ENCODE results near the gene ITPR3. TPM values are rescaled to one million over a fixed set of nuclear protein-coding genes. Genes with fewer than 3 reads are reported as not detected.

Gene ITPR3
- total RNA-seq, 2 experiments from 2014 or later, result 56.6 to 83.5 TPM

DNA sequence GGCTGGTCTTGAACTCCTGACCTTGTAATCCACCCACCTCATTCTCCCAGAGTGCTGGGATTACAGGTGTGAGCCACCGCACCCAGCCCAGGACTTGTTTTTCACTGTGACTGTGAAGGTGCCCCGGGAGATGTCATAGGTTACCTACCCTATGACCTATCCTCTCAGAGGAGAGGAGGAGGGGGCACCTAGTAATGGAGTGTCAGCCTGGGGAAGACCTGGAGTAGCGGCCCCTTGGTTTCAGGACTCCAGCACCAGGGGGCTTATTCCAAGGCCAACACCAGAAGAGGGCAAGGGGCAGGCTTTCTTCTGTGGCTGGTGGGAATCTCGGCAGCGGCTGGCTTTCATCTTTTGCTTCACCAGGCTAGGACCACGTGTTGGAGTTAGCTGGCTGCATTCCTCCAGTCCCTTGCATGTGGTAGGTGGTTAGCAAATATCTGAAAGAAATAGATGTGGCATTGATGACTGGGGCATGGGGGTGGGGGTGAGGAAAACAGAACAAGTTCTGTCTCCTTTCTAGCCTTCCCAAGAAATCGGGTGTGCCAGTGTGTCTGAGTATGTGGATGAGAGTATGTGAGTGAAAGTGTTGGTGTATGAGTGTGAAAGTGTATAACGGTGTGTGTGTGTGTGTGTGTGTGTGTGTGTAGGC, 7.9 kb upstream of the ITPR3 start:
- H3K4me2 ChIP-seq (ENCODE audit: low read length), result no peak overlapping the region
- POLR2A ChIA-PET, result interaction anchor here (0.6 kb wide), 1 partner anchor 7 kb away, joined by 3 read pairs; the partner anchor contains the start of gene ITPR3

GRCh38 chr6:33613795-33614168, 7.3 kb upstream of the ITPR3 start:
- no peaks in the 10 kb centered on the region for H3K9me3 ChIP-seq (ENCODE audit: low read length)
- H2AFZ ChIP-seq (ENCODE audit: low read length), result no peak overlapping the region
- no peak overlapping the region for H3K4me2 ChIP-seq (ENCODE audit: low read length)
- ChIA-PET CTCF (ENCODE audit: unreplicated experiment) (no interaction called here), POLR2A (no interaction called here)
- intact Hi-C loops (cut with micrococcal nuclease; ENCODE audit: unreplicated experiment), result no loop called here
- BruUV-seq (replicated peaks), result no TSS peak
- no peak for DNase-seq (ENCODE audit: low spot score)
- no peaks in the 10 kb centered on the region for H4K20me1 ChIP-seq (ENCODE audit: insufficient read depth, low read length)
- no peak overlapping the region for H3K27ac ChIP-seq (ENCODE audit: low read depth, low read length, poor library complexity, severe bottlenecking)
- H3K79me2 ChIP-seq (ENCODE audit: insufficient read depth, low read depth, low read length), result no peaks in the 10 kb centered on the region
- H3K4me1 ChIP-seq (ENCODE audit: insufficient read depth, low read length, poor library complexity, severe bottlenecking), result peaks cover 23% of the 10 kb centered on the region
- no peak overlapping the region for H3K4me3 ChIP-seq (ENCODE audit: low read depth, low read length, poor library complexity, severe bottlenecking)
- H3K9me2 ChIP-seq (ENCODE audit: insufficient read depth, low read length), result no peaks in the 10 kb centered on the region
- no peaks in the 10 kb centered on the region for H3K36me3 ChIP-seq (ENCODE audit: insufficient read depth, low read length)
- TF ChIP-seq EZH2phosphoT487 (IDR thresholded peaks at IDR 0.05; ENCODE audit: borderline replicate concordance, low read depth, low read length) (no peak), CTCF (conservative IDR thresholded peaks at IDR 0.05; ENCODE audit: low read length) (no peak)

More for the DNA sequence above, 7.9 kb upstream of the ITPR3 start:
- TF ChIP-seq CTCF (conservative IDR thresholded peaks at IDR 0.05; ENCODE audit: low read length), result no peak
- TF ChIP-seq EZH2phosphoT487 (IDR thresholded peaks at IDR 0.05; ENCODE audit: borderline replicate concordance, low read depth, low read length), result no peak
- intact Hi-C loops (cut with micrococcal nuclease; ENCODE audit: unreplicated experiment), result no loop called here
- Histone ChIP-seq H4K20me1 (ENCODE audit: insufficient read depth, low read length) (no peaks in the 10 kb centered on the region), H2AFZ (ENCODE audit: low read length) (no peak overlapping the region), H3K4me3 (ENCODE audit: low read depth, low read length, poor library complexity, severe bottlenecking) (no peak overlapping the region), H3K9me3 (ENCODE audit: low read length) (no peaks in the 10 kb centered on the region), H3K27ac (ENCODE audit: low read depth, low read length, poor library complexity, severe bottlenecking) (no peak overlapping the region), H3K79me2 (ENCODE audit: insufficient read depth, low read depth, low read length) (no peaks in the 10 kb centered on the region), H3K4me1 (ENCODE audit: insufficient read depth, low read length, poor library complexity, severe bottlenecking) (peaks cover 22% of the 10 kb centered on the region), H3K36me3 (ENCODE audit: insufficient read depth, low read length) (no peaks in the 10 kb centered on the region), H3K9me2 (ENCODE audit: insufficient read depth, low read length) (no peaks in the 10 kb centered on the region)
- CTCF ChIA-PET (ENCODE audit: unreplicated experiment), result no interaction called here
- no TSS peak for BruUV-seq (replicated peaks)
- no peak for DNase-seq (ENCODE audit: low spot score)

GRCh38 chr6:33616113-33616512, 5.0 kb upstream of the ITPR3 start:
- H3K36me3 ChIP-seq (ENCODE audit: insufficient read depth, low read length), result no peaks in the 10 kb centered on the region
- POLR2A ChIA-PET, result interaction anchor here (0.6 to 1.5 kb wide), 2 partner anchors 9 to 21 kb away, joined by 3 to 5 read pairs; no protein-coding TSS in a partner anchor
- H3K4me1 ChIP-seq (ENCODE audit: insufficient read depth, low read length, poor library complexity, severe bottlenecking), result peaks cover 20% of the 10 kb centered on the region
- H3K4me3 ChIP-seq (ENCODE audit: low read depth, low read length, poor library complexity, severe bottlenecking), result no peak overlapping the region
- BruUV-seq (replicated peaks), result no TSS peak
- no peak for TF ChIP-seq CTCF (conservative IDR thresholded peaks at IDR 0.05; ENCODE audit: low read length)
- no peak for TF ChIP-seq EZH2phosphoT487 (IDR thresholded peaks at IDR 0.05; ENCODE audit: borderline replicate concordance, low read depth, low read length)
- H4K20me1 ChIP-seq (ENCODE audit: insufficient read depth, low read length), result no peaks in the 10 kb centered on the region
- H3K27ac ChIP-seq (ENCODE audit: low read depth, low read length, poor library complexity, severe bottlenecking), result no peak overlapping the region
- H3K9me2 ChIP-seq (ENCODE audit: insufficient read depth, low read length), result no peaks in the 10 kb centered on the region
- H3K9me3 ChIP-seq (ENCODE audit: low read length), result no peaks in the 10 kb centered on the region
- DNase-seq (ENCODE audit: low spot score), result no peak
- CTCF ChIA-PET (ENCODE audit: unreplicated experiment), result interaction anchor here (1.9 kb wide), 1 partner anchor 8 kb away, joined by 5 read pairs; no protein-coding TSS in a partner anchor
- H2AFZ ChIP-seq (ENCODE audit: low read length), result no peak overlapping the region
- no peak overlapping the region for H3K4me2 ChIP-seq (ENCODE audit: low read length)
- H3K79me2 ChIP-seq (ENCODE audit: insufficient read depth, low read depth, low read length), result no peaks in the 10 kb centered on the region
- intact Hi-C loops (cut with micrococcal nuclease; ENCODE audit: unreplicated experiment), result no loop called here
